T-cell (primary cell): Measurements from ENCODE around the gene DIP2C. TPM values are rescaled to one million over a fixed set of nuclear protein-coding genes. Genes with fewer than 3 reads are reported as not detected.

Experiments used
- ATAC-seq, 4 experiments: fragments of 200-7000 bp in 3 of 4; fragments of 150-1000 bp in 1 of 4; cut with Tn5 transposase; replicated peaks in 1 of 4; 1 replicate in 3 of 4; 2 replicates in 1 of 4; pipeline ENCODE4 v1.10.0; 2021; ENCODE audit warnings: moderate library complexity in 3 of 4, mild to moderate bottlenecking in 2 of 4, moderate number of reproducible peaks in 1 of 4
- CTCF ChIA-PET, 2 donors: fragments of 300-600 bp; sonication (Branson Sonifier 250); formaldehyde crosslinking; loops; one replicate each; lab custom pipeline; 2022; ENCODE audit warnings: antibody characterized with exemption in 2 of 2; lab: Charles Lee
- POLR2A ChIA-PET, 2 donors: fragments of 300-600 bp; sonication (Branson Sonifier 250); formaldehyde crosslinking; loops; one replicate each; lab custom pipeline; 2022; ENCODE audit warnings: antibody characterized with exemption in 2 of 2; lab: Charles Lee
- DNase-seq, 35 experiments: peaks; one replicate each; pipeline versions ENCODE4 v3.0.0 to v3.0.0-alpha.2; 2013 to 2023
- H3K27ac ChIP-seq: one replicate; pipeline ENCODE4 v1.5.1; 2013; ENCODE audit warnings: low read length
- H3K27me3 ChIP-seq, 2 experiments: replicated peaks in 1 of 2; 1 replicate in 1 of 2; 2 replicates in 1 of 2; pipeline versions ENCODE4 v1.6.1 to v1.7.0; 2013; ENCODE audit warnings: low read length in 1 of 2, mixed read lengths in 1 of 2; ENCODE audit not compliant: control insufficient read depth in 2 of 2, insufficient read depth in 2 of 2; ENCODE audit errors: extremely low read depth in 1 of 2
- H3K36me3 ChIP-seq, 2 donors: 1 replicate in 1 of 2; 2 replicates in 1 of 2; pipeline versions ENCODE4 v1.6.1 to v1.7.0; 2013; ENCODE audit warnings: low read length in 1 of 2; ENCODE audit not compliant: control insufficient read depth in 2 of 2, insufficient read depth in 1 of 2; ENCODE audit errors: extremely low read depth in 1 of 2
- H3K4me1 ChIP-seq, 2 experiments: 1 replicate in 1 of 2; 2 replicates in 1 of 2; pipeline versions ENCODE4 v1.6.1 to v1.7.0; 2013; ENCODE audit warnings: low read length in 2 of 2, mixed read lengths in 1 of 2; ENCODE audit not compliant: insufficient read depth in 2 of 2, control insufficient read depth in 1 of 2; ENCODE audit errors: extremely low read depth in 1 of 2
- H3K4me3 ChIP-seq, 2 donors: 1 replicate in 1 of 2; 2 replicates in 1 of 2; pipeline versions ENCODE4 v1.5.1 to v1.7.0; 2013; ENCODE audit warnings: mild to moderate bottlenecking in 2 of 2, low read length in 1 of 2, moderate library complexity in 1 of 2; ENCODE audit not compliant: control insufficient read depth in 1 of 2; ENCODE audit errors: extremely low read depth in 1 of 2
- H3K9me3 ChIP-seq: 2 replicates; pipeline ENCODE4 v1.7.0; 2013
- H3K27ac Mint-ChIP-seq, 2 donors: one replicate each; pipeline ENCODE4 v1.8.0; 2020 to 2021; ENCODE audit warnings: mild to moderate bottlenecking in 2 of 2, mixed read lengths in 2 of 2
- H3K27me3 Mint-ChIP-seq, 2 donors: one replicate each; pipeline ENCODE4 v1.8.0; 2021 to 2022; ENCODE audit warnings: mixed read lengths in 2 of 2
- H3K36me3 Mint-ChIP-seq: one replicate; pipeline ENCODE4 v1.8.0; 2021; ENCODE audit warnings: mixed read lengths
- H3K4me1 Mint-ChIP-seq, 3 donors: one replicate each; pipeline ENCODE4 v1.8.0; 2020 to 2022; ENCODE audit warnings: mixed read lengths in 3 of 3, mild to moderate bottlenecking in 1 of 3
- H3K4me3 Mint-ChIP-seq, 3 donors: one replicate each; pipeline ENCODE4 v1.8.0; 2020 to 2022; ENCODE audit warnings: mild to moderate bottlenecking in 3 of 3, mixed read lengths in 3 of 3, moderate library complexity in 3 of 3
- H3K9me3 Mint-ChIP-seq, 3 donors: one replicate each; pipeline ENCODE4 v1.8.0; 2020 to 2022; ENCODE audit warnings: mixed read lengths in 3 of 3
- WGBS: methylation state at CpG from one replicate; pipeline ENCODE4 v1.1.5; 2013; ENCODE audit warnings: missing lambda C conversion rate; ENCODE audit not compliant: insufficient coverage; 5-methylcytosine and 5-hydroxymethylcytosine counted together
- total RNA-seq, 35 experiments: library from RNA in 6 of 35; stranded (reverse) in 6 of 35; fragments of 120-200 nt in 1 of 35; gene quantifications; one replicate each; pipeline versions ENCODE4 v1.2.1 to v1.2.4 and lab custom pipeline; 2013 to 2026

Gene DIP2C
- total RNA-seq, 5 donors from 2014 or later (not counting 1 experiment from before 2014, with no cell fraction given), result 2.7 to 7.4 (median 4.5) TPM

- no peaks in the 10 kb centered on the region for H3K36me3 Mint-ChIP-seq
- POLR2A ChIA-PET, result no interaction called here
- no peak for ATAC-seq
Observed at GRCh38 chr10:590721-591120, 98.7 kb downstream of the DIP2C start.

GRCh38 chr10:589961-590680 is 99.3 kb downstream of the DIP2C start:
- POLR2A ChIA-PET, result no interaction called here
- peaks cover 10 to 20% of the 10 kb centered on the region in 2 donors for H3K27me3 Mint-ChIP-seq
- ATAC-seq, result no peak
- Histone ChIP-seq H3K4me3 (no peak overlapping the region), H3K36me3 (no peaks in the 10 kb centered on the region), H3K4me1 (no peaks in the 10 kb centered on the region), H3K27me3 (peaks cover 0 to 18% of the 10 kb centered on the region in 2 experiments), H3K27ac (no peak overlapping the region), H3K9me3 (no peaks in the 10 kb centered on the region)
- no peak overlapping the region for H3K4me3 Mint-ChIP-seq
- CTCF ChIA-PET, result no interaction called here
- no peak overlapping the region for H3K27ac Mint-ChIP-seq
- no peaks in the 10 kb centered on the region for H3K9me3 Mint-ChIP-seq
- DNase-seq, result no peak
- H3K36me3 Mint-ChIP-seq, result no peaks in the 10 kb centered on the region
- WGBS, result 87% methylated on average over 18 of the region's 21 CpGs
- no peaks in the 10 kb centered on the region for H3K4me1 Mint-ChIP-seq

More at GRCh38 chr10:590721-591120, 98.7 kb downstream of the DIP2C start:
- Histone ChIP-seq H3K27ac (no peak overlapping the region), H3K4me1 (no peaks in the 10 kb centered on the region), H3K27me3 (peaks cover 0 to 16% of the 10 kb centered on the region in 2 experiments), H3K9me3 (no peaks in the 10 kb centered on the region), H3K36me3 (no peaks in the 10 kb centered on the region), H3K4me3 (no peak overlapping the region)
- Mint-ChIP-seq H3K27me3 (peaks cover 10 to 20% of the 10 kb centered on the region in 2 donors), H3K4me3 (no peak overlapping the region), H3K4me1 (no peaks in the 10 kb centered on the region), H3K9me3 (no peaks in the 10 kb centered on the region), H3K27ac (no peak overlapping the region)
- WGBS, result 83% methylated on average over 6 of the region's 10 CpGs
- CTCF ChIA-PET, result no interaction called here
- DNase-seq, result no peak

- H3K9me3 Mint-ChIP-seq, result no peaks in the 10 kb centered on the region
- Histone ChIP-seq H3K4me1 (no peaks in the 10 kb centered on the region), H3K27ac (no peak overlapping the region), H3K27me3 (peaks cover 0 to 18% of the 10 kb centered on the region in 2 experiments), H3K36me3 (no peaks in the 10 kb centered on the region), H3K9me3 (no peaks in the 10 kb centered on the region), H3K4me3 (no peak overlapping the region)
- H3K4me3 Mint-ChIP-seq, result no peak overlapping the region
- peaks cover 13 to 20% of the 10 kb centered on the region in 2 donors for H3K27me3 Mint-ChIP-seq
- no peak for DNase-seq
- ChIA-PET POLR2A (no interaction called here), CTCF (no interaction called here)
- no peaks in the 10 kb centered on the region for H3K4me1 Mint-ChIP-seq
- no peak for ATAC-seq
- 91% methylated on average over 25 of the region's 27 CpGs for WGBS
- no peaks in the 10 kb centered on the region for H3K36me3 Mint-ChIP-seq
- no peak overlapping the region for H3K27ac Mint-ChIP-seq
Observed at GRCh38 chr10:588246-589165, 101.0 kb downstream of the DIP2C start.

GRCh38 chr10:586716-587115 is 102.8 kb downstream of the DIP2C start:
- ChIA-PET CTCF (no interaction called here), POLR2A (no interaction called here)
- Mint-ChIP-seq H3K36me3 (no peaks in the 10 kb centered on the region), H3K9me3 (no peaks in the 10 kb centered on the region), H3K4me1 (no peaks in the 10 kb centered on the region), H3K27ac (no peak overlapping the region), H3K27me3 (peaks cover 11 to 19% of the 10 kb centered on the region in 2 donors), H3K4me3 (no peak overlapping the region)
- DNase-seq (no peak), ATAC-seq (no peak)
- Histone ChIP-seq H3K27me3 (peaks cover 0 to 15% of the 10 kb centered on the region in 2 experiments), H3K4me3 (no peak overlapping the region), H3K9me3 (no peaks in the 10 kb centered on the region), H3K36me3 (no peaks in the 10 kb centered on the region), H3K27ac (no peak overlapping the region), H3K4me1 (no peaks in the 10 kb centered on the region)
- WGBS, result 74% methylated on average over 11 of the region's 11 CpGs

GRCh38 chr10:586151-586550 is 103.3 kb downstream of the DIP2C start:
- ChIA-PET POLR2A (no interaction called here), CTCF (no interaction called here)
- no peaks in the 10 kb centered on the region for H3K36me3 Mint-ChIP-seq

GRCh38 chr10:585502-585901 is 104.0 kb downstream of the DIP2C start:
- peaks cover 6 to 10% of the 10 kb centered on the region in 2 donors for H3K27me3 Mint-ChIP-seq
- ChIA-PET CTCF (no interaction called here), POLR2A (no interaction called here)
- peaks cover 0 to 10% of the 10 kb centered on the region in 2 experiments for H3K27me3 ChIP-seq
- no peak overlapping the region for H3K27ac ChIP-seq
- H3K27ac Mint-ChIP-seq, result no peak overlapping the region
- H3K4me1 Mint-ChIP-seq, result no peaks in the 10 kb centered on the region
- no peak overlapping the region for H3K4me3 ChIP-seq
- no peaks in the 10 kb centered on the region for H3K9me3 Mint-ChIP-seq
- WGBS, result 100% methylated on average over 1 of the region's 7 CpGs
- no peak for DNase-seq
- H3K4me1 ChIP-seq, result no peaks in the 10 kb centered on the region
- no peaks in the 10 kb centered on the region for H3K36me3 Mint-ChIP-seq
- no peak for ATAC-seq
- no peaks in the 10 kb centered on the region for H3K9me3 ChIP-seq
- no peaks in the 10 kb centered on the region for H3K36me3 ChIP-seq
- H3K4me3 Mint-ChIP-seq, result no peak overlapping the region

More at GRCh38 chr10:586151-586550, 103.3 kb downstream of the DIP2C start:
- Histone ChIP-seq H3K4me1 (no peaks in the 10 kb centered on the region), H3K27me3 (peaks cover 0 to 15% of the 10 kb centered on the region in 2 experiments), H3K27ac (no peak overlapping the region), H3K36me3 (no peaks in the 10 kb centered on the region), H3K9me3 (no peaks in the 10 kb centered on the region), H3K4me3 (no peak overlapping the region)
- WGBS, result 90% methylated on average over 6 of the region's 9 CpGs
- Mint-ChIP-seq H3K4me1 (no peaks in the 10 kb centered on the region), H3K4me3 (no peak overlapping the region), H3K27ac (no peak overlapping the region), H3K27me3 (peaks cover 10 to 14% of the 10 kb centered on the region in 2 donors), H3K9me3 (no peaks in the 10 kb centered on the region)
- DNase-seq, result no peak
- ATAC-seq, result no peak
